Activated naive CD4-positive, alpha-beta T cell (primary cell): ENCODE measurements around the gene SUN2.

Experiments used
- DNase-seq, 4 experiments: peaks; one replicate each; lab custom pipeline; 2025; lab: John Stamatoyannopoulos, UW

The SUN2 gene

DNA sequence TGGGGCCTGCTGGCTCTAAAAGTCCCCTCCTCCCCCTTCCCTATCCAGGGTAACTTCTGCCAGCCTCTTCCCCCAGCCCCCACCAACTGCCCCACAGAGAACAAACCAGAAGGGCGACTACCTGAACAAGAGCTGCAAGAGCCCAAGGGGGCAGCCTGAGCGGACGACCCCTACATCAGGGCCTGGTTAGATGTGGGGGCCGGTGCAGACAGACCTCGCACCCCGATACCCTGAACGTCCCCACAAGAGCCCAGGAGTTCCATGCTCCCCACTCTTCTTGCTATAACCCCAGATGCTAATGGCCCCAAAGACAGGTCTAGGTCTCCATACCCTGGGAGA, 20.7 kb downstream of the SUN2 start:
- no peak for DNase-seq

DNA sequence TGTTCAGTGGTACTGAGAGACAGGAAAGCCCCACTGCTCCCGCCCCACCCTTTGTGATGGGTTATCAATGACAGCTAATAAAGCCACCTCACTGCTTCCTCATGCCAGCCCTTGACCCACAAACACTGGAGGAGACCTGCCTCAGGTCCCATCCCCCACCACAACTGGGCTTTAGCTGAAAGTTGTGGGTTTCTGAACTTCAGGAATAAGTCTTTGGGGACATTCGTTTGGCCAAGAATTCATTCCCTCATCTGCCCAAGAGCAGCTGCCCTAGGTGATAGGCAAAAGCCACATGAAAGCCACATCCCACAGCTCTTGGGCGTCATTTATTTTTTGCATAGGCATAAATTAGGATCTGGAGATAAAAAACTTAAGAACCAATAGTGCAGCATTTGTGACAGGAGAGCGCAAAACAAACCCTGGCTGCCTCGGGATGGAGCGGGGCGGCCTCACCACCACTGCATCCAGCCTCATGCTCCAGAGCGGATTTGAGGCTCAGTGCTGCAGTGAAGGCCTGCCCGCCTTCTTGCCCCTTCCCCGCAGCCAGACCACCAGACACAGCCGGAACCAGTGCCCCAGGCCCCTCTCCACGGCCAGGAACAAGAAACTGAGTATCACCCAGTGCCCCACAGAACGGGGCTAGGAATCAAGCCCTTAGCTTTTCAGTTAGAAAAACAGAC, 21.2 kb downstream of the SUN2 start:
- DNase-seq = no peak

DNA sequence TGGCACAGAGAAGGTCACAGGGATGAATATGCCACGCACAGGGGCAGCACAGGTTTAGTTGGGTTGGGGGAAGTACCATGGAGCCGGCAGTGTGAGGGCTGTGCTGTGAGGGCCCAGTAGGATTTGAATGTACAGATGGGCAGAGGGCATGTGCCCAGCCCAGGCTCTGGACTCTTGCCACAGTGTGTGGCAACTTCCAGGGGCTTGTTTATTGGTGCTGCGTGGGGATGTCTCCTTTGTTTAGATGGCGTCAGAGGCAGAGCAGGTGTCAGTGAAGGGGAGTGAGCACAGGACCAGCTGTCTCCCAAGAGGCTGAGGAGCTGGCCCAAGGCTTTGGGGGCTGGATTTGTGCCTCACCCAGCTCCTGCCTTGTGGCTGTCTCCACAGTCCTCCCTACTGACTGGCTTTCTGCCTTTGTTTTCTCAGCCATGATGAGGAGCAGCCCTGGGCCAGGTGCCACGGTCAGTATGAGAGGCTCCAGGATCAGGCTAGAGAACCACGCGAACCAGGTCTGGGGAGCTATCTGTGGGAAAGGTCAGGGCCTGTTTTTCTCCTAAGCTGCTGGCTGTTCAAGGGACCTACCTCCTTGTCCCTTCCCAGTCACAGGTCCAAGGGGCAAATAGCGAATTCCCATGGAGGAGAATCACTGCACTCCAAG, 21.9 kb downstream of the SUN2 start:
- DNase-seq = no peak

DNA sequence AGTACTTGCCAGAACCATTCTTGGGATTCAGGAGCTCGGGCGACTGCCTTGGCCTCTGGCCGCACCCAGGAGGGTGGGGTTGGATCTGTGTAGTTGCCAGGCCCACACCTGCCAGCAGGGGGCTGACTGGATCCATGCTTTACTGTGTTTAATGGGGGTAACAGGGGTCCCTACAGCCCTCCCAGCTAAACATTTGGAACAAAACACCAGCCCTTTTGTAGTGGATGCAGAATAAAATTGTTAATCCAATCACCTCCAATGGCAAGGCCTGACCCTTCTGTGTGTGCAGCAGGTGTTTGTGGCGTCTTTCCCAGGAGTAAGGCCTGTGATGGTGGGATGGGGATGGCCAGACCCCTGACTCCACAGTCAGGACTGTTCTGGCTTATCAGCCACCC, 22.5 kb downstream of the SUN2 start:
- peak in 1 of 4 experiments; percentile 55 for DNase-seq

DNA sequence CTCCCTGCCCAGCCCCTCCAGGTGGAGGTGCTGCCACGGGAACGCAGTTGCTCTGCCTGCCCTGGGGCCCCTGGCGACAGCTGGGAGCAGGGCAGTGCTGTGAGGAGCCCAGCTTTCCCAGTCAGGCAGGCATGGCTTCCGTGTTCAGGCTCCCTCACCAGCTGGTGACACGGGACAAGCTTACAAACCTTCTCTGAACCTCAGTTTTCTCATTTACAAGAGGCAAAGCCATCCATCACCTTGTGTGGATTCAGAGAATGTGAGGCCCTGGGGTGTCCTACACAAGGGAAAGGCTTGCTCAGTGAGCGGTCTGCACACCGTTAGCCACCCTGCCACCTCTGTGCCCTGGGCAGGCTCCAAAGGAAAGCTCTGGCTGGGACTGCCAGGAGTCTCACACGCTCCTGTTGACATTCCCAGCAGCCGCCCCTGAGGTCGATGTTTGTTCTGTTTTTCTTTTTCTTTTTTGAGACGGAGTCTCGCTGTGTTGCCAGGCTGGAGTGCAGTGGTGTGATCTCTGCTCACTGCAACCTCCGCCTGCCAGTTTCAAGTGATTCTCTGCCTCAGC, 23.5 kb downstream of the SUN2 start:
- DNase-seq = no peak

DNA sequence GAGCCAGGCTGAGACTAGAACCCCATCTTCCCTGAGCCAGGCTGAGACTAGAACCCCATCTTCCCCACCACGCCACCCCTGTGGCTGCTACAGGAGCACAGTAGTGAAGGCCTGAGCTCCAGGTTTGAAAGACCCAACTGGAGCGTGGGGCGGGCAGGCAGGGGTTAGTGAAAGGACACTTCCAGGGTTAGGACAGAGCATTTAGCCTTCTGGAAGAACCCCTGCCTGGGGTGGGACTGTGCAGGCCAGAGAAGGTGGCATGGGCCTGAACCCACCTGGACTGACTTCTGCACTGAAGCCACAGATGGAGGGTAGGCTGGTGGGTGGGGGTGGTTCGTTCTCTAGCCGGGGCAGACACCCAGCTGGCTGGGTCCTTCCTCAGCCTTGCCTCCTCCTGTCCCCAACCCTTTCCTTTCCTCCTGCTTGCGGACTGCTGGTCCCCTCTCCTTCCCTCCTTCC, 24.1 kb downstream of the SUN2 start:
- DNase-seq = no peak

DNA sequence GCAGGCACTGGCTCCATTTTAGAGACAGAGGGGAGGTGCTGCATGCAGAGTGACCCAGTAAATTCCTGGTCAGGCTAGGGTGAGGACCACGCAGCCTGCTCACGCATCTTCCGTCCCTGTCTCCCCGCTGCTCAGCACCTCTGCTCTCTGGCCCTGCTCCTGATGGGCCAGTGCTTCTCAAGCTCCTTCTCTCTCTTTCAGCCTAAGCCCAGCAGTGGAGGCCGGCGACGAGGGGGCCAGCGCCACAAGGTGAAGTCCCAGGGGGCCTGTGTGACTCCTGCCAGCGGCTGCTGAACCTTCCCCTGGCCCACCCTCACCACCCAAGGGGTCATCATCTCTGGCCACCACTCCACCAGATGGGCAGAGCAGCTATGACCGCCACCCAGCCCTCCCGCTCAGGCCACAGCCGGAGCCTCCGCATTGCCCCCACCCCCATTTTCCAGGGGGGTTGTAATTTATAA, 25.4 kb downstream of the SUN2 start:
- DNase-seq = no peak

DNA sequence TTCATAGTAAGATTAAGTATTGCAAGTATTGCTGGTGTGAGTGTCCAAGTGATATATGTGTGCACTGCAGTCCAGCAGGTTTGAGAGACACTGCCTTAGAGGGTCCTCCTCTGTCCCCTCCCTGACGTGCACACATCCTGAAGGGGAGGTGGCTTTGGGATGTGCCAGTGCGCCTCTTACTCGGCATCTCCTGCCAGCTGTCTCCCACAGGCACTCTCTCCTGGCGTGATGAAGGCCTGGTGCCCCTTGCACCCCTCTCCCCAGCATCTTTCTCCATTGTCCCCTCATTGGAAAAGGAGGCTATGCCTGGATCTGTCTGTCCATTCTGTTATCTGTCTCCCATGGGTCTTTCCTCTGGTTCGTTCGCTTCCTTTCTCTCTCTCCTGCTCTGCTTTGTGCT, 25.9 kb downstream of the SUN2 start:
- DNase-seq = no peak

DNA sequence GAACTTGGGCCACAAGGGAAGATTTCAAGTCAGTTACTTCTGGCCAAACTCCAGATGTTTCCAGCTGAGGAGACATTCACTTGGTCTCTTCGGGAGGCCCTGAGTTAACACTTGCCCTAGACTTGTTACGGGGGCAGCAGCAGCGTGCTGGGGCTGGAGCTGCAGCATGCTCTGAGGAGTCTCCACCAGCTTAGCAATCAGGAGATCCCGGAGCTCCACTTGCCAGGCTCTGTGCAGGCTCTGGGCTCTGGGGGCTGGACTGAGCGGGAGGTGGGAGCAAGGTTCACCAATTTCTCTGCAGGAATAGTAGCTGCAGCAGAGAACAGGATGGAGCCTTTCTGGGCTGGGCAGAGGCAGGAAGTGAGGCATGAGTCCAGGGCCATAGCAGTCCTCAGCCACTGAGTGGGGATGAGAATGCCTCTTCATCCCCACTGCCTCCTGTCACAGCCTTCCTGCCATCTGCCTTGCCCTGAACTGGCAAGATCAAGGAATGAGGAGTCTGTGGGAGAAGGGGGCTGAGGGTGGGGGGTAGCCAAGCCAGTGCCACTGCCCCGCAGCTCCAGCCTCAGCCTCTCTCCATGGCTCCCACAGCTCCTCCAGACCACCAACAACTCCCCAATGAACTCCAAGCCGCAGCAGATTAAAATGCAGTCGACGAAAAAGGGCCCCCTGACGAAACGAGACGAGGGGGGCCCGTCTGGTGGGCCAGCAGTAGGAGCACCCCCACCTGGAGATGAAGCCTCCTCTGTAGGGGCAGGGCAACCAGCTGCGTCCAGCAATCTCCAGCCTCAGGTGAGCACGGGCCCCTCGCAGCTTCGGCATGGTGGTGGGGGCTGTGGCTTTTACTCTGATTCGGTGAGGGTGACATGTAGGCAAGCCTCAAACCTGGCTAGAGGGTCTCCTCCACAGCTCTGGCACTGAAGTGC, 26.7 kb downstream of the SUN2 start:
- DNase-seq = no peak

DNA sequence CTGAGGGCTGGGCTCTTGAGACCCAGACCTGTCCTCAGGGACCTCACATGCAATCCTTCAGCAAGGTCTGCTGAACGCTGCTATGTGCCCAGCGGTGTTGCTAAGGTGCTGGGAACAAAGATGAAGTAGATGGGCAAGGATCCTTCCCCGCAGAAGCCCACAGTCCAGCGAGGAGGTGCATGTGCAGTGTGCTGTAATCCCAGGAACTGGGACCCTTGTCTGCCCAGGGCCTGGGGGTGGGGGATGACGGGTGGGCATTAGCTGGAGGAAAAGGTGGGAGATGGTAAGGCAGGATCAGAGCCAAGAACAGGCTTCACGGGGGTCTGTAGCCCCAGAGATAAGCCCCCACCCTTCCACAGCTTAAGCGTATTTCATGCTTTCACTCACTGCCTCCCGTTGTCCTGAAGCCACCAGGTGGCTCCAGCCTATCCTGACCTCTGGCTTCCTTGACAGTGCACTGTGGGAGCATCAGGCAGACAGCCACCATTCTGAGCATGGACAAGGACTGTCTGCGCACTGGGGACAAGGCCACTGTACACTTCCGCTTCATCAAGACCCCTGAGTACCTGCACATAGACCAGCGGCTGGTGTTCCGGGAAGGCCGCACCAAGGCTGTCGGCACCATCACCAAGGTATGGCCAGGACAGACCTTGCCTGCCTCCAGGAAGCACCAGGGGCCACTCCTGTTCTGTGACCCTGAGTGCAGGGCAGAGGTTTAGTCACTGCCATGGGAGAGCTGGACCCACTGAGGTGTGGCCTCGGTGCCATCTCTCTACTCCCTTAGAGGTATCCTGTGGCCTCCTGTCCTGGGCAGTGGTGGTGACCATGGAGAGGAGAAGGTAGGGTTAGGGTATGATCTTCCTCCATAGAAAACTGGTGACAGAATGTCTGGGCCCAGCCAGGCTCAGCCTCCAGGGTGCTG, 28.0 kb downstream of the SUN2 start:
- DNase-seq = no peak

DNA sequence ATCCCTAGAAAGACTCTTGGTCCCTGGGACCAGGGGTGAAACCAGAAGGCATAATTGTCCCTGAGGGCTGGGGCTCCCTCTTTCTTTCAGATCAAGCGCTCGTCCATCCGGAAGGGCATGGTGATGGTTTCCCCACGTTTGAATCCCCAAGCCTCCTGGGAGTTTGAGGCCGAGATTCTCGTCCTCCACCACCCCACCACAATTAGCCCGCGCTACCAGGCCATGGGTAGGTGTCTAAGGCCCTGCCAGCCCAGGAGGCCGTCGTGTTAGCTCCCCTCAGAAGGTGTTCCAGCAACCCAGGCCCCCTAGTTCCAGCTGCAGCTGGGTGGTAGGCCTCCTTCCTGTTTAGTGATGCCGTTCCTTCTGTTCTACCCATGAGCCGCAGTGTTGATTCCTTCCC, 28.7 kb downstream of the SUN2 start:
- DNase-seq = no peak

DNA sequence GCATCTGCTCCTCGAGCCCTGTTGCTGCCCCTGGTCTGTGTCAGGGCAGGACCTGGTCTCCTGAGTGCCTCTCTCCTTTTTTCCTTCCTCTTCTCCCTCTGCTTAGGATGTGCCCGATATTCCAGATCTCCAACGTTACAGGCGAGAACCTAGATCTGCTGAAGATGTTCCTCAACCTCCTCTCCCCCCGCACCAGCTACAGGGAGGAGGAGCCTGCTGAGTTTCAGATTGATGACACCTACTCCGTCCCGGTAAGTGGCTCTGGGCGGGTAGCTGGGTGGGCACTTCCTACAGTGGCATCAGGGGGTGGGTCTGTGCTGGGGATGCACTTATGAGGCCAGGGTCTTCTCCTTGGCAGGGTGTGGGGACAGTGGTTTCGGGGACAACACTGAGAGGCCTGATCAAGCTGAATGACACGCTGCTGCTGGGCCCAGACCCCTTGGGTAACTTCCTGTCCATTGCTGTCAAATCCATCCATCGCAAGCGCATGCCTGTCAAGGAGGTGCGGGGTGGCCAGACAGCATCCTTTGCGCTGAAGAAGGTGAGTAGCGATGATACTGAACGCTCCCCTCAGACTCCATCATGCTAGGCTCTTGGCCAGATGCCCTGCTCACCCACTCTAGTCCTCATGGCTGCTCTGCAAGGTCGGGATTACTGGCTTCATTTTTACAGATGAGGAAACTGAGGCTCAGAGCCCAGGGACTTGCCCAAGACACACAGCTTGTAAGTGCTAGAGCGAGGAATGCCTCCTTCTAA, 29.7 kb downstream of the SUN2 start:
- DNase-seq = no peak

DNA sequence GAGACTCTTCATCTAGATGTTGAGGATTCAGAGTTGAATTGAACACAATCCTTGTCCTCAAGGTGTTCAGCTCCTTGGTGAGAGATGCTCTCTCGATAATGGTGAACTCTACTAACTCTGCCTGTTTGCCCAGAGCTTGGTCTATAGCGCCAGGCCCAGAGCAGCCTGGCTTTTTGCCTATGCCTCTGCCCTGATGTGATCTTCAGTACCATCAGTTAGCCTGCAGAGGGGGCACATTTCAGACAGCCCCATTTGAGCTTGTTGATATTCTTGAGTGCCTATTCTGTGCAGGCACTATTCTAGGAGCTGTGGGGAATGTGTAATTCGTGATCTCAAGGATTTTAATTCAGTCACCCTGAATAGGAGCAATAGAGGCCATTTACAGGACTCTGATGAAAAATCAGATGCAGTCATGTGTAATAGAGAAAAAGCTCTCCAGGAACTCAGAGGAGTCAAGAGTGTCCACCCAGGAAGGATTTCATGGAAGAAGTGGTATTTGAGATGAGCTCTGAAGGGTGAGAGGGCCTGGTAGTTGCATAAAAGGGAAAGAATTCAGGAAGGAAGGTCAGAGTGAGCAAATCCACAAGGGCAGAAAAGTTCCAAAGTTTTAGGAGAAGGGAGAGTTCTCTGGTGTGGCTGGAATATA, 30.7 kb downstream of the SUN2 start:
- DNase-seq = no peak

DNA sequence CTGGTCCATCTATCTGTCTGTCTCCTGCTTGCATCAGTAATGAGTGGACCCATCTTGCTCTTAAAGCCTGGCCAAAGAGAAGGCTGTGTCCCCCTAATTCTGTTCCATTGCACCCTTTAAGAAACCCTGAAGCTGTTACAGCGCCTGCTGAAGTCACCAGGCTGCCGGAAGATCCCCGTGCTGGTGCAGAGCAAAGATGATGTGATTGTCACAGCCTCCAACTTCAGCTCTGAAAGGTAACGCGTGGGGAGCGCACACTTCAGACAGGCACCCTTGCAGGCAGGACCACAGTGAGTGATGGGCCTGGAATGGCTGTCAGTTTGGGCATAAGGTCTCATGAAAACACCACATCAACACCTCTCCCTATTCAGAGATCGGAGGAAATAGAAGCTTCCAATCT, 31.6 kb downstream of the SUN2 start:
- DNase-seq = no peak

DNA sequence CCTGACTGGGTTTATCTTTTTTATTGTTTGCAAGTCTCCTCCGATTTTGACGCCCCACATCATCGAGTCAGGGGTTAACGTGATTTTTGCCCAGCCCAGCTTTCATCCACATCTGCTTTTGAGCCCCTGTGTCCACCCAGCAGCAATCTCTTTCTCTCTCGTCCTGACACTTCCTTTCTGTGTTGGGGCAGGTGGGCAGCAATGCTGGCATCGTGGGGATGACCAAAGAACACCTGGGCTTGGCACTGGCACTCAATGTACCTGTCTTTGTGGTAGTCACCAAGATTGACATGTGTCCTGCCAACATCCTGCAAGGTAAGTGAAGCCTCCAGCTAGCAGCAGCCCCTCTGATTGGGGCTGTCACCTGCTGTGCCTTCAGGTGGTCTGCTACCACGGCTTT, 34.2 kb downstream of the SUN2 start:
- DNase-seq = no peak

DNA sequence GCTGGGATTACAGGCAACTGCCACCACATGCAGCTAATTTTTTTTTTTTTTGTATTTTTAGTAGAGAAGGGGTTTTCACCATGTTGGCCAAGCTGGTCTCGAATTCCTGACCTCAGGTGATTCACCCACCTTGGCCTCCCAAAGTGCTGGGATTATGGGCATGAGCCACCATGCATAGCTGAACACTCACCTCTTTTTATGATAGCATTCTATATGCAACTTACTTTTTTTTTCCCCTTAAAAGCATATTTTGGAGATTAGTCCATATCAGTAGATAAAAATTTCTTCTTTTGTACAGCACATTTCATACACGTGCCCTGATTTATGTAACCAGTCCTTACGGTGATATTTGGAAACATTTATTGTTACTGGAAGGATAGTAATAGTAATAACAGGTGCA, 35.4 kb downstream of the SUN2 start:
- DNase-seq = no peak

DNA sequence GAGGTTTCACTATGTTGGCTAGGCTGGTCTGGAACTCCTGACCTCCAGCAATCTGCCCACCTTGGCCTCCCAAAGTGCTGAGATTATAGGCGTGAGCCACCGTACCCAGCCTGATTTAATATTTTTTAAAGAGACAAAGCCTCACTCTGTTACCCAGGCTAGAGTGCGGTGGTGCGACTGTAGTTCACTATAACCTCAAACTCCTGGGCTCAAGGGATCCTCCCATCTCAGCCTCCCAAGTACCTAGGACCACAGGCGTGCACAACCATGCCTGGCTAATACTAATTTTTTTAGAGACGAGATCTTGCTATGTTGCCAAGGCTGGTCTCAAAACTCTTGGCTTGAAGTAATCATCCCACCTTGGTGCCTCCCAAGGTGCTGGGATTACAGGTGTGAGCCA, 36.6 kb downstream of the SUN2 start:
- no peak for DNase-seq

DNA sequence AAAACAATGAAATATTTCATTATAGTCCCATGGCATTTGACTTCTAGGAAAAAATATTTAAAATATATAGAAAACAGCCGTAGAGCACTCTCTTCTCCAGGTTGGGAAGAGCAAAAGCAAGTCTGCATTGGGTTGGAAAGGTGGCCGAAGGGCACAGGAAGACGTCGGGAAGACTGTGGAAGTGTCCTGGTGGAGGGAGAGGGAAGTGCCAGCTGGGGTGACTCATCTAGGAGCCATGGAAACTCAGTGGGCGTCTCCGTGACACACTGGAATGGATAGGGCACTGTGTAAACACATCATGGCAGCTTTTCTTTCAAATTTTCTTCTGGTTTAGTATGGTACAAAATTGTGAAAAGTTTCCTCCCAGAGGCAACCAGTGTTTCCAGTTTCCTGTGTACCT, 37.4 kb downstream of the SUN2 start:
- DNase-seq = no peak

DNA sequence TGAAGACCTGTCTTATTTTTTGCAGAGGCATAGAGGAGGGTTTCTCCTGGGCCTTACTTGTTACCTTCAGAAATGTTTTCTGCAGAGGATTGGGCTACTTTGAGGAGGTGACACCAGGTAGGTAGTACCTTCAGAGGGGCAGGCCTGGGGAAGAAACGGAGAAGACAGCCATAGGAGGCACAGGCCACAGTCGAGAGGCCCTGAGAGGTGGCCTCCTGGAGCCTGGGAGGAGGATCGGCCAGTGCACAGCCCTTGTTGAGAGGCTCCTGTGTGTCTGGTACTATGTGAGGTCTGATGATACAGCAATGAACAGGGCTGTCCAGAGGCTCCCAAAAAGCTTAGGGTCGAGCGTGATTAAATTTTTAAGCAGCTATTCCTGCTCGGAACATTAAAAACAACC, 38.6 kb downstream of the SUN2 start:
- DNase-seq = no peak

DNA sequence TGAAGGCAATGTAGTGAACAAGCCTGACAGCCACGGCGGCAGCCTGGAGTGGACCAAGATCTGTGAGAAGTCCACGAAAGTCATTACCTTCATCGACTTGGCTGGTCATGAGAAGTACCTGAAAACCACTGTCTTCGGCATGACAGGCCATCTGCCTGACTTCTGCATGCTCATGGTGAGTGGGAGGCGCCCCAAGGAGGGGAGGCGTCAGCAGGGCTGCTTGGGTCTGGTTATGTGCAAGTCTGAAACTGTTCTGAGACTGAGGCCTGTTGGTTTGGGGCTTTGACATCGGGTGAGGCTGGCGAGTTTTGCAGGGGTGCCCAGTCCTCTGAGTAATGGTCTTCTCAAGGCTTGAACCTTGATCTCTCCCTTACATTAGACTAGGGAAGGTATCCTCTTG, 39.0 kb downstream of the SUN2 start:
- no peak for DNase-seq
